Mucosa of descending colon (tissue), 3 donors: ENCODE data around the gene UST. TPM values are rescaled to one million over a fixed set of nuclear protein-coding genes. Genes with fewer than 3 reads are reported as not detected.

Source experiments
- ATAC-seq: fragments of 200-7000 bp; cut with Tn5 transposase; one replicate; pipeline ENCODE4 v1.9.1; 2020; ENCODE audit warnings: mild to moderate bottlenecking, moderate library complexity
- DNase-seq, 3 donors: peaks; one replicate each; pipeline ENCODE4 v3.0.0-alpha.2; 2020
- H3K36me3 ChIP-seq: fragments of 200-600 bp; one replicate; pipeline ENCODE4 v1.8.0; 2021; ENCODE audit warnings: low read depth, mild to moderate bottlenecking
- H3K4me1 ChIP-seq: fragments of 200-600 bp; one replicate; pipeline ENCODE4 v1.8.0; 2021; ENCODE audit warnings: low read depth, mild to moderate bottlenecking
- H3K4me3 ChIP-seq: fragments of 200-600 bp; one replicate; pipeline ENCODE4 v1.8.0; 2021; ENCODE audit warnings: mild to moderate bottlenecking
- H3K9me3 ChIP-seq: fragments of 200-600 bp; one replicate; pipeline ENCODE4 v1.8.0; 2021; ENCODE audit warnings: mild to moderate bottlenecking
- intact Hi-C, 2 donors: fragments of 100-400 bp; cut with DNase I in 1 of 2; cut with micrococcal nuclease in 1 of 2; formaldehyde crosslinking; loops; one replicate each; pipeline versions ENCODE4 v1.11.0 to v1.11.1; 2022; cut with DNase I, micrococcal nuclease
- total RNA-seq, 3 donors: library from RNA; stranded (reverse); fragmentation: NEBNext Ultra II Directional in 2 of 3; extraction: Animal tissue kit (Norgen Biotek cat#: 25700) in 2 of 3; gene quantifications; one replicate each; pipeline versions ENCODE4 v1.2.1 to v1.2.4, GENCODE V29; 2021 to 2023
- TF ChIP-seq, protein P1 (sequence below): fragments of 200-600 bp; IDR thresholded peaks from one replicate; pipeline ENCODE4 v1.8.0; 2022; ENCODE audit warnings: antibody characterized with exemption, mild to moderate bottlenecking
- donor health status: DM: no; HTN: no; CAD: no; lungs with moderate emphysema.
- donor health status: DM: no; HTN: no; CAD: no.
- donor health status: DM: no; HTN: yes; CAD: no.

Gene UST
- total RNA-seq, 3 donors from 2014 or later: 1.1 to 16.2 (median 2.1) TPM

DNA sequence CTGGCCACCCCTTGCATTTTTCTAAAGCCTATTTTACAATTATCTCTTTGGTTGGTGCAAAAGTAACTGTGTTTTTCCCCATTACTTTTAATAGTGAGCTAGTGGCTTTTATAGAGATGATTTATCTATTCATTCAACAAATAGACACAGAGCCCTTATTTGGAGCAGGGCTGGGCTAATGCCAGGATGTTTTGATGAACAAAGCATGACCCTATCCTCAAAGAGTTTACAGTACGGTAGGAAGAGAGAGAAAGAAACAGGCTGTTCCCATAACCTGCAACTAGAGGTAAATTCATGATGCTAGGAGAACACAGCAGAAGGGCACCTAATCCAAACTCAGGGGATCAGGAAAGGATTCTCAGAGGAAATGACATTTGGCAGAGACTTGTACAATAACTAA is 37.3 kb upstream of the UST start:
- Histone ChIP-seq H3K4me3 (no peak overlapping the region), H3K9me3 (peaks cover 8% of the 10 kb centered on the region), H3K4me1 (no peaks in the 10 kb centered on the region), H3K36me3 (no peaks in the 10 kb centered on the region)
- no peak for DNase-seq
- ATAC-seq: no peak
- intact Hi-C loops: no loop called here
- TF ChIP-seq, protein P1, sequence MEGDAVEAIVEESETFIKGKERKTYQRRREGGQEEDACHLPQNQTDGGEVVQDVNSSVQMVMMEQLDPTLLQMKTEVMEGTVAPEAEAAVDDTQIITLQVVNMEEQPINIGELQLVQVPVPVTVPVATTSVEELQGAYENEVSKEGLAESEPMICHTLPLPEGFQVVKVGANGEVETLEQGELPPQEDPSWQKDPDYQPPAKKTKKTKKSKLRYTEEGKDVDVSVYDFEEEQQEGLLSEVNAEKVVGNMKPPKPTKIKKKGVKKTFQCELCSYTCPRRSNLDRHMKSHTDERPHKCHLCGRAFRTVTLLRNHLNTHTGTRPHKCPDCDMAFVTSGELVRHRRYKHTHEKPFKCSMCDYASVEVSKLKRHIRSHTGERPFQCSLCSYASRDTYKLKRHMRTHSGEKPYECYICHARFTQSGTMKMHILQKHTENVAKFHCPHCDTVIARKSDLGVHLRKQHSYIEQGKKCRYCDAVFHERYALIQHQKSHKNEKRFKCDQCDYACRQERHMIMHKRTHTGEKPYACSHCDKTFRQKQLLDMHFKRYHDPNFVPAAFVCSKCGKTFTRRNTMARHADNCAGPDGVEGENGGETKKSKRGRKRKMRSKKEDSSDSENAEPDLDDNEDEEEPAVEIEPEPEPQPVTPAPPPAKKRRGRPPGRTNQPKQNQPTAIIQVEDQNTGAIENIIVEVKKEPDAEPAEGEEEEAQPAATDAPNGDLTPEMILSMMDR: no peak

DNA sequence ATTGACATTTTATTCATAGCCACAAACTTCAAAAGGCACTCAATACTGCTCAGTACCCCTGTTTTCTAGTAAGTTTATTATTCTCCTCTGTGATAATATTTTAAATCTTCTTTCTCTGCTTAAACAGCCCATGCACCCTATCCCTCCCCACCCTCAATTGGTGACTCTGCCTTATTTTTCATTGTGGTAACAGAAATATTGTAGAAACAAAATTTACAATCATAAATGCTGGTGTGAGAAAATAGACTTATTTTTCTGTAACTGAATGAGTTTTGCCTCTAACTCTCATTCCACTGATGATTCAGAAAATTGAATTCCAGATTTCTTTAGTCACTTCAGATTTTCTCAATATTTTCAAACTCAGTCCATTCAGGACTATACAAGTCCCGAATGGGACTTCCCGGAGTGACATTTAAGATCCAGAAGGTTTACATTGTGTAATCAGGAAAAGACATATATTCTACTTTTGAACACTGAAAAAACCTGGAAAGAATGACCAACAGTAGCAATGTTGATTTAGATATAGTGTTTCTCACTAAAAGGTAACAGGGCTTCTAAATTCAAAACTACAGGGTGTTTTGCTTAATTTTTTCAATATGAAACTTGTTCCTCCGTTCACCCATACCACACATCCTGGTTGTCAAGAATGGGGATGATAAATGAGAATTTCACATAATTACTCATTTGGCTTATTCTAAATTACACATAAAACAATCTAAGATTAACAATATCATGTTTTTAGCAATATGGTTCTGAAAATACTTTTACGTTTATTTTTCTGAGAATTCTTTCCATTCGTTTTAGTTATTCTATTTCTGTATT is 34.8 kb upstream of the UST start:
- ATAC-seq: no peak

DNA sequence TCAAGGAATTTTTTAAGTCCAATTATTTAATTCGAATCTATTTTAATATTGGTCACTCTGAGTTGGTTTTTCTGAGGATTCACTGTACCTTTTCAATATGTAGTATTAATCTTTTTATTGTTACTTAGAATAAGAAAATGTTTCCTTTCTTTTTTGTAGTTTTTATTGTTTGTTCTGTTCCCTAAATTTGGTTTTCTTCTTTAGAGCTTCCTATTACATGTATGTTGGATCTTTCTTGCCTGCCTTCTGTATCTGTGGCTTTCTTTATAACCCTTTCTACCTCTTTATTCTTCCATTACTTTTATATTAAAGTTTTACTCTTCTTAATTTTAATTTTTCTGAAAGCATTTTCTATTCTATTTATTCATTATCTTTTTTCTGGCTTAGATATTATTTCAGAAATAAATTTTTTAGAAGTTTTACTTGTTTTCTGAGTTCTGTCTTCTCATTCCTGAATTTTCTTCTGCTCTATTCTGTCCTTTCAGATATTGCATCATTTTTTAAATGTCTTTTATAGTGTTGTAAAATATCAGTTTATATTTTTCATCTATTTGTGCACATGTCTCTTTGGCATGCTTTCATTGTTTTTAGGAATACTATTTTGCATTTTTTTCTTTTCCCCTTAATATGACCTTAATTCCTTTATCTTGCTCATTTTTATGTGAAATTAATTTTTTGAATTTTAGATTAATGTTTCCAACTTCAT is 33.6 kb upstream of the UST start:
- no peak for DNase-seq
- ATAC-seq: no peak
- TF ChIP-seq, protein P1: no peak
- H3K36me3 ChIP-seq: no peaks in the 10 kb centered on the region
- H3K4me1 ChIP-seq: no peaks in the 10 kb centered on the region
- H3K4me3 ChIP-seq: no peak overlapping the region
- intact Hi-C loops: no loop called here
- H3K9me3 ChIP-seq: peaks cover 8% of the 10 kb centered on the region

More for the DNA sequence above, 34.8 kb upstream of the UST start:
- intact Hi-C loops: no loop called here
- Histone ChIP-seq H3K4me1 (no peaks in the 10 kb centered on the region), H3K9me3 (peaks cover 8% of the 10 kb centered on the region), H3K4me3 (no peak overlapping the region), H3K36me3 (no peaks in the 10 kb centered on the region)
- DNase-seq: no peak
- TF ChIP-seq, protein P1: no peak

DNA sequence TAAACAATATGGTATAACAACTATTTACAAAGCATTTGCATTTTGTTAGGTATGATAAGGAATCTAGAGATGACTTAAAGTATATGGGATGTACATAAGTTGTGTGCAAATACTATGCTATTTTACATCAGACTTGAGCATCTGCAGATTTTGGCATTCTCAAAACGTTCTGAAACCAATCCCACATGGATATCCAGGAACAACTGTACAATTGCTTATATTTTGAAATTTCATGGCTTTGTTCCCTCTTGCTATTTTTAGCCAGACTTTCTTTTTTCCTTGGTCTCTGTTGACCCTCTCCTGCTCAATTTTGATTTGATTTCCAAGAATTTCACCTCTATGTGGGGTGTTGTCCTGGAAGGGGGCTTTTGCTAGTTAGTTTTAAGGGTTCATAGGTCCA is 32.9 kb upstream of the UST start:
- TF ChIP-seq, protein P1: no peak
- Histone ChIP-seq H3K36me3 (no peaks in the 10 kb centered on the region), H3K9me3 (peaks cover 8% of the 10 kb centered on the region), H3K4me1 (no peaks in the 10 kb centered on the region), H3K4me3 (no peak overlapping the region)
- ATAC-seq: no peak
- DNase-seq: no peak
- intact Hi-C loops: no loop called here

DNA sequence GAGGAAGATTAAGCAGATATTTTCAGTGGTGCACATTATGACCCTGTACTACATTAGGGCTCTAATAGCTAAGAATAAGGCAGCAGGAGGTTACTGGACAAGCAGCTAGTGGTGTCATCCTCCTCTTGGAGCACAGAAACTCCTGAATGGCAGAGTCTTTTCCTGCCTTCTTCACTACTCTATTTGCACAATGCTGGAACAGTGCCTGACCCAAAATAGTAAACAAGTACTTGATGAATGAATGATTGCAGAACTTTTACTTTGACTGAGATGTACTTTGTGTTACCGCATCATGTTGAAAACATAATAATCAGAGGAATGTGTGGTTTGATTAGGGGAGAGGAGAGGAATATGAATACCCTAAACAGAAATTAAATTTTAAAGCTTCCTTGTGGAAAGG is 30.0 kb upstream of the UST start:
- intact Hi-C loops: no loop called here
- no peaks in the 10 kb centered on the region for H3K4me1 ChIP-seq
- H3K36me3 ChIP-seq: no peaks in the 10 kb centered on the region
- H3K4me3 ChIP-seq: no peak overlapping the region
- H3K9me3 ChIP-seq: peaks cover 8% of the 10 kb centered on the region
- ATAC-seq: no peak
- no peak for DNase-seq
- TF ChIP-seq, protein P1: no peak
